Suprapubic skin (tissue), 3 donors: Measurements from ENCODE around the gene MFAP3L.

Experiments used
- CTCF ChIP-seq, 2 donors: fragments of 200-600 bp in 1 of 2; fragments of 450-650 bp in 1 of 2; sonication (generic) in 1 of 2; IDR thresholded peaks; one replicate each; pipeline ENCODE4 v1.5.1; 2016 to 2019; ENCODE audit warnings: antibody characterized with exemption in 2 of 2, mild to moderate bottlenecking in 1 of 2, moderate library complexity in 1 of 2
- POLR2AphosphoS5 ChIP-seq, 3 donors: sonication (generic); formaldehyde crosslinking; IDR thresholded peaks; one replicate each; pipeline ENCODE4 v1.6.1; 2017; ENCODE audit warnings: antibody characterized with exemption in 3 of 3

- TF ChIP-seq CTCF (IDR thresholded peaks at IDR 0.05) (no peak), POLR2AphosphoS5 (IDR thresholded peaks at IDR 0.05) (no peak)
These were observed 16.9 kb downstream of the MFAP3L start for GRCh38 chr4:170009291-170009690.
